DMS114 treated with DMSO at 0.1 percent for 48 hours (cell line): ENCODE measurements around the gene MTHFS.

ENCODE experiments used
- DNase-seq: peaks from one replicate; lab custom pipeline; 2025; ENCODE audit not compliant: unreplicated experiment; lab: John Stamatoyannopoulos, UW

The MTHFS gene

GRCh38 chr15:79824136-79824701, 72.6 kb downstream of the MTHFS start:
- no peak for DNase-seq

GRCh38 chr15:79820820-79821219, 76.0 kb downstream of the MTHFS start:
- DNase-seq, result no peak

GRCh38 chr15:79820176-79820575, 76.6 kb downstream of the MTHFS start:
- no peak for DNase-seq

- no peak for DNase-seq
Observed at GRCh38 chr15:79816571-79816970, 80.2 kb downstream of the MTHFS start.

GRCh38 chr15:79815468-79815867, 81.3 kb downstream of the MTHFS start:
- no peak for DNase-seq

GRCh38 chr15:79812541-79812940, 84.3 kb downstream of the MTHFS start:
- no peak for DNase-seq

- DNase-seq, result no peak
Observed at GRCh38 chr15:79811406-79812405, 85.1 kb downstream of the MTHFS start.

- no peak for DNase-seq
Observed at GRCh38 chr15:79804838-79805237, 92.0 kb downstream of the MTHFS start.

- DNase-seq, result no peak
Observed at GRCh38 chr15:79798311-79798710, 98.5 kb downstream of the MTHFS start.
